ENCODE data around the gene DAPK2.

Gene DAPK2

GRCh38 chr15:63939531-63940130, 106.7 kb downstream of the DAPK2 start:
- DNase-seq: peak; percentile 44

DNA sequence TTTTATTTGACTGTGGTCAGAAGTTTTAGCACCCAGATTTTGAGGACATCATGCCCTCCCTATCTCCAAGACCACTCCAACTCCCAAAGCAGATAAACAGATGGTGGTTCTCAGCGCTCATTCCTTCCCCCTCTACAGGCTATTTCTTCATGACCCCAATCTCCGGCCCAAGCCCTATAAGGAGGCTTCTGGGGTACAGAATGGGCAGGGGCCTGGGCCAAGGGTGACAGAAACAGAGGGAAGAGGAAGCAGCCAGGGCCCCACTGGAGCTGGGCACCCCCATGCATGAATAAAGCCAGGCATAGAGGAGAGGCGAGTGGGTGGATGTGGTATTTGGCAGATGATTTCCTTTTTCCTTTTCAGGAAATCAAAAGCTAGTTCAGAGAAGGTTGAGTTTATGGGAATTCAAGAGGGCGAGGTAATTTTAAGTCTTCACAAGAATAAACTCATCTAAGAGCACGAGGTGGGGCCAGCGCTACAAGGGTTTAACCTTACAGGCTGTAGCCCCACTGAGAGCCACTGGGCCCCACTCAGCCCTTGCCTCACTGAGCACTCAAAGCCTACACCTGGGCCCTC, 107.7 kb downstream of the DAPK2 start:
- DNase-seq: no peak

DNA sequence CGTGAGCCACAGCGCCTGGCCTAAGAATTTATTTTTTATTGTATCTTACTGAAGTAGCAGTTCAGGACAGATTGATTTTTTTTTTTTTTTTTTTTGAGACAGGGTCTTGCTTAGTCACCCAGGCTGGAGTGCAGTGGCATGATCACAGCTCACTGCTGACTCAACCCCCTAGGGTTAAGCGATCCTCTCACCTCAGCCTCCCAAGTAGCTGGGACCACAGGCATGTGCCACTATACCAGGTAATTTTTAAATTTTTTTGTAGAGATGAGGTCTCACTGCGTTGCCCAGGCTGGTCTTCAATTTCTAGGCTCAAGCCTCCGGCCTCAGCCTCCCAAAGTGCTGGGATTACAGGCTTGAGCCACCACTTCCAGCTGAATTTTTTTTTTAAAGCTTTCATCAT, 112.8 kb downstream of the DAPK2 start:
- DNase-seq: no peak

DNA sequence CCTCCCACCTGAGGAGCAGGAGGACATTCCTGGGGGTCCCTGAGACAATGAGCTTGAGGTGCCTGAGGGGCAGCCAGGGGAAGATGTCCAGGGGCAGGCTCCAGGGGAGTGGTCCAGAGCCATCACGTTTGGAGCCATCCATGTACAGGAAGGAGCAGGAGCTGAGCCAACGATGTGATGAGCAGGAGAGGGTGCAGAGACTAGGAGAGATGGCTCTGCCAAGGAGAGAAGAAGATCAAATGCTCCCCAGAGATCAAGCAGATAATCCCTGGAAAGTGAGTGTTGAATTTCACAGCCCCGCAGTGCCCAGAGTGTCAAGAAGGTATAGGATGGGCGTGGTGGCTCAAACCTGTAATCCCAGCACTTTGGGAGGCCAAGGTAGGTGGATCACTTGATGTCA, 114.7 kb downstream of the DAPK2 start:
- DNase-seq: no peak

- no peak for DNase-seq
These were observed 116.3 kb downstream of the DAPK2 start for GRCh38 chr15:63930034-63930433.

- no peak for DNase-seq
These were observed 118.0 kb downstream of the DAPK2 start for GRCh38 chr15:63928185-63928842.

DNA sequence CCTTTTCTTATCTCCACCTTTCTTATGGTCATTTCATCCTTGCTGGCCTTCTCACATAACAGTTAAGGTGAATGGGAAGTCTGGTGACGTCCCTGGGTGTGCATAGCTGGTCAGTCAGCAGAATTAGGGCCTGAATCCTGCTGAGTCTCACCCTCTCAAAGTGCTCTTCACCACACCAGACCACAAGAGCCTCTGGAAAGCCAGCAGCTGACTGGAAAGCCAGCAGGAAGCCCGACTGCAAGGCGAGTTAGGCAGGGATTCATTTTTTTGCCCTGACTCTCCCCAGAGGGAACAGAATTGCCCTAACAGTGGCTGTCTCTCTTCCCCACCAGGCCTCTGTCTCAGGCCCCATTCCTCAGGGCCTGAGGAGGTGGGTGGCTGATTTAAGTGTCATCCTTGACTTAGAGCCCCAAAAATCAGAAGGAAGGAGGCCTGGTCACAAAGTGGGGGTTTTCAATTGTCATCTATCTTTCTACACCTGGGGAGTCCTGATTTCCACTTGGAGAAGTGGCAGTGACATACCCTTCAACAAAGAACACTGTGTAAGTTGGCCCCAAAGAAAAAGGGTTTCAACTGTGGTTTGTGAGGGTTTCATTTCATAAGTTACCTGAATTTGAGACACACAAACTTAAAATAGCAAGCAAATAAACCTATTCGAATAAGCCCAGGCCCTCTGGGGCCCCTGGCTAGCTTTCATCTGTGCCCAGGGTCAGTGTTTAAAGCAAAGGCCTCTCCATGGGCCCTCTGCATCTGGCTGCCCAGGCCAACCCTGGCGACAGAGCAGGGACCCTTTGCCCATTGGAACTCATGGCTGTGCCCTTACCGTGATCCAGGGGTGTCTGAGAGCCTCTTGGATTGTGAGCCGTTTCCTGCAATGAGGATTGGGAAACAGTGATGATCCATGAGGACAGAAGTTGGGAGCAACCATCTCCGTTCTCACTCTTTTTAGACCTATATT, 122.0 kb downstream of the DAPK2 start:
- DNase-seq: no peak

GRCh38 chr15:63922916-63923315, 123.4 kb downstream of the DAPK2 start:
- no peak for DNase-seq

DNA sequence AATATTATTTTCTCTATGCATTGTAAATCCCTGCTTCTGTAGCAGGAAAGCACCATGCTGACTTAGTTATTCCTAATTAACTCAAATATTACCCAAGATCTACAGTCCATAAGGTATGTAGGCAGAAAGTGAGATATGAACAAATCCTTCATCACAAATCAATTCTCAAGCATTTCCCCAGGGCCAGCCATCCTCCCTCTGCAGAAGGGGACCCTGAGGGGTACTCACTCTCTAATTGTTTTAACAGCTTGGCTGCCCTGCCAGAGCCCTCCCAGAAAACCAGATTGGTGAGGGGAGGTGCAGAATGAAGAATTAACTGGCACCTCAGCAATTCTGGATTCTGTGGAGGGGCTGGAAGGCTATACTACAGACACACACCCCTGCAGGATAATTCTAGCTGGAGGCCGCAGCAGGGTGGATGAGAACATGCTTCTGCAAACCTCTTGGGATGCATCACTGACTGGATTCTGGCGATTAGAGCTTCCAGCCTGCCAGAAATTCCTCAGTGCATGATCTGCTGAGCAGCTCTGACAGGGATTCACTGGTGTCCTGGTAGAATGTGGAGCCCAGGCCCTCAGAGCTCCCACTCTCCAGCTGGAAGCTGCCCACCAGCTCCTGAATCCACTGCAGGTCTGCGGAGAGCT, 123.9 kb downstream of the DAPK2 start:
- DNase-seq: no peak

GRCh38 chr15:63920504-63921175, 125.6 kb downstream of the DAPK2 start:
- DNase-seq: no peak

DNA sequence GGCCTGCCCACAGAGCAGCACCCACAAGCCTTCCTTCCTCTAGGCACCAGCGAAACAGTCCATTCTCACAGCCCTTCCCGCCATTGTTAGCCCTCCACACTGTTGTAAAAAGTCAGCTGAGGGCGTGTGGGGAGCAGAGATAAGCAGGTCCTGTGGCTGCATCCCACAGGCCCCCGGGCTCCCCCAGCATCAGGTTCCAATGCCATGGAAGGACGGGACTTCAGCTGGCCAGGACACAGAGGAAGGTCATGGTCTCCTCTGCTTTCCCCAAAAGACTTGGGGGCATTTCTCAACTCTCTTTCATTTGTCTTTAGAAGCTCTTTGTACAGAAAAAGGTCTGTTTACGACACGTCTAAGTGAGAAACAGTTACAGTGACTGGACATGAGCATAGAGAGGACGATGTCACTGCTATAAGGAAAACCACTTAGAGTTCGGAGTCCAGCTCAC, 127.4 kb downstream of the DAPK2 start:
- DNase-seq: no peak

GRCh38 chr15:63918317-63918672, 128.0 kb downstream of the DAPK2 start:
- no peak for DNase-seq

DNA sequence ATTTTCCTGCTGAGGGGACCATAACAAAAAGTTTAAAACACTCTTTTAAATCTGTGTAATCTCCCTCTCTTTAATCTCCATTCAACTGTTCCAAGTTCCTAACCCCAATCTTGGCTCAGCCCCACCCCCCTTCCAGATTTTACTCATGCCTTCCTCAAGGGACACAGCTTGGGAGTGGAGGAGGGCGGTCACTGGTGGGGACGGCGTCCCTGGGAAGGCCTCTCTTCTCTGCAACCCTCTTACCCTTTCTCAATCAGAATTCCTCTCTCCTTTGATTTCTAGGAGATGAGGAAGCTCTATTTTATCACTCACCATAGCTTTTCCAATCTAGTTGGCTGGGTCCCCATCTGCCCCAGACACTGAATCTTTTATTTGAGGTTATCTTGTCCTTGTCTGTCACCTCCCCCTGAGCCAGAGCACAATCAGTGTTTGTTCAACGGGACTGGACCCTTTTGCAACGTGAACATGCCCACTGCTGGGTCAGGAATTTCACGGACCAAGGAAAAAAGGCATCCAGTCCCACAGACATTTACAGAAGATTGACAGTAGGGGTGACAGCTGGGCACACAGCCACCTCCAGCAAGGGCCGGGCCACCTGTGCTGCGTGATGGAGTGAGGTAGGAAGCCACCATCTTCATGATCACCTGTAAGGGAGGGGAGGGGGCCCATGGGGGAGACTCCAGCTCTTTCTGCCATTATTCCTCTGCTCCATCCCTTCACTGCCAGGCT, 128.5 kb downstream of the DAPK2 start:
- DNase-seq: no peak

DNA sequence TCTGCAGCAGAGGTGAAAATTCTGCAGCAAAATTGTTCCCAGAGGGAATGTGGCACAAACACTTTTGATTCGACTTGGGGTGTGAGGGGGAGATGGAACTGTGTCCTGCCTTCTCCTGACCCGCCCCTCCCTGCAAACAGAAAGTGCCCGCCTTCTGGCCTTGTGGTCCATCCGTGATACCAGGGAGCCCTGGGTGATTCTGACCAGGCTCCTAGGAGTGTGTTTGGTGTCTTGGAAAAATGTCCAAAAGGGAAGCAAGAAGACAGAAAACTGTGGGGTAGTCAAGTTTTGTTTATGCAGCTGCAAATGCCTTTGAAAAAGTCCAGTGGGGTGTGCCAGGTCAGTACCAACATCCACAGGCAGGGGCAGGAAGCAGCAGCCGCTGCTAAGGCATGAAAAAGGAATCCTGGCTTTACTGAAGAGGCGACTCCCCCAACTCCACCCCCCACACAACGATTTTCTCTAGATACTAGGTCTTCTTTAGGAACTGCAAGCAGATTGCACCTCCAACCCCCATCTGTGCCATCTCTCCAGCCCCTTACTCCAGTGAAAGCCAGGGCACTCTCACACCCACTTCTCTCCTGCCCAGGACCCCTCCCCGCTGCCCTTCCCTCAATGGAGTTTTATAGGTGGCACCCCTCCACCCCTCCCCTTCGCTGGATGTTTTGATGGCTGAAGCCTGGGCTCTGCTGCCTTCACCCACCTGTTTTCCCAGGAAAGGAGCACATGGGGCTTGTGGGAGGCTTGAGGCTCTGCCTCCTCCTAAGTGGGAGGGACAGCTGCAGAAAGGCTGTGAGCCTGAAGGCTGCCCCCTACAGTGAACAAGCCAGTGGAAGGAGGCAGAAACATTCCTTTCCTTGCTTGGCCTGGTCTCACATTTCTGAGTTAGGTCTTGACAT, 130.2 kb downstream of the DAPK2 start:
- no peak for DNase-seq

GRCh38 chr15:63915209-63915872, 130.9 kb downstream of the DAPK2 start:
- no peak for DNase-seq

GRCh38 chr15:63913786-63914315, 132.4 kb downstream of the DAPK2 start:
- no peak for DNase-seq

DNA sequence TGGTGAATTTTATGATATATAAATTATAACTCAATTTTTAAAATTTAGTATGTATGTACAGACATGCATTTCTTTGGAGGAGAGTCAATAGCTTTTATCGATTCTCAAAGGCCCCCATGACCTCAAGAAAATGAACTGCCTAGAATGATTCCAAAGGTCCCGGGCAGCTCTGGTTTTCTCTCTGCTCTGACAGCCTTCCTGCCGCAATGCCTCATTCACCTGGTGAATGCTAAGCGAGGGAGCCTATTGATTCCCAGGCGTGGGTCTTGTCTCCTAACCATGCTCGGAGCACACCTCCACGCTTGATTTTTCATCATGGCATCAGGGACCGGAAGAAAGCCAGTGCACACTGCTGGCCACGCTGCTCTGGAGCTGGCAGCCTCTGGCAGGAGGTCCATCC, 132.9 kb downstream of the DAPK2 start:
- no peak for DNase-seq

GRCh38 chr15:63912061-63912615, 134.1 kb downstream of the DAPK2 start:
- DNase-seq: no peak

- DNase-seq: no peak
These were observed 135.1 kb downstream of the DAPK2 start for GRCh38 chr15:63911160-63911559.
